CD4-positive, alpha-beta T cell treated with Interleukin-6 for 4 hours (primary cell): ENCODE results near the gene SPG21.

Experiments
- DNase-seq: peaks from one replicate; pipeline ENCODE4 v3.0.0-alpha.2; 2020; ENCODE audit warnings: mixed read lengths

SPG21 gene

GRCh38 chr15:64991536-64992135, 1.9 kb upstream of the SPG21 start:
- DNase-seq, result no peak

- no peak for DNase-seq
Measured at GRCh38 chr15:64990168-64990470, 405 bp upstream of the SPG21 start.

DNA sequence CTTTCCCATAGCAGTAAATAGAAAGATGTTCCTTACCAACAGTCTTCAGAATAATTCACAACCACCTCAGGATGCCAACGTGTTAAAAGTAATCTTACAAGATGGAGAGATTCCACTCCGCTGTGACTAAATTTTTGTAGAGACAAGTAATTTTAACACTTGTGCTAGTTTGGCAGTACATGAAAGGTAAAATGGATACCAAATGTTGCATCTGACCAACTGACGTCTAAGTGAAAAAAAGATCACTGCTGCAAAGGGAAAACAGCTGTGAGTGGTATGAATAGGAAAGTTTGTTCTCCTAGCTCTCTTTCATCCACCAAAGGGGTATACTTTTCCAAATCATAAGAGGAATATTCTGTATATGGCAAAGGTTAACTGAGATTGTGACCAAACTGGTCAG, 2.6 kb downstream of the SPG21 start:
- no peak for DNase-seq

GRCh38 chr15:64985366-64986033, 4.2 kb downstream of the SPG21 start:
- no peak for DNase-seq

DNA sequence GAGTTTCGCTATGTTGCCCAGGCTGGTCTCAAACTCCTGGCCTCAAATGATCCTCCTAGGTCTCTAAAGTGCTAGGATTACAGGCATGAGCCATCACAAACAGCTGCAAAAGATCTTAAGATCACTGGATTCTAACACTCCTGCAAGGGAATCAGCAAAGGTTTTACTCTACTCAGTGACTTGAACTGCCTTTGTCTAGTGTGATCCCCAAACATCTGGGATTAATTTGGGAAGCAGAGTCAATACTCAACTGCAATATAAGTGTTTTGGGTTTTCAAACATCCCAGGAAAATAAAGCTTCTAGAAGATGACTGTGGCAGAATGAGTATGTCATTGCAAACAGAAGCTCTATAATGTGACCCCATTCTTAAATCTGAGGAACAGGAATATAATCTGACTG, 7.2 kb downstream of the SPG21 start:
- DNase-seq, result no peak

DNA sequence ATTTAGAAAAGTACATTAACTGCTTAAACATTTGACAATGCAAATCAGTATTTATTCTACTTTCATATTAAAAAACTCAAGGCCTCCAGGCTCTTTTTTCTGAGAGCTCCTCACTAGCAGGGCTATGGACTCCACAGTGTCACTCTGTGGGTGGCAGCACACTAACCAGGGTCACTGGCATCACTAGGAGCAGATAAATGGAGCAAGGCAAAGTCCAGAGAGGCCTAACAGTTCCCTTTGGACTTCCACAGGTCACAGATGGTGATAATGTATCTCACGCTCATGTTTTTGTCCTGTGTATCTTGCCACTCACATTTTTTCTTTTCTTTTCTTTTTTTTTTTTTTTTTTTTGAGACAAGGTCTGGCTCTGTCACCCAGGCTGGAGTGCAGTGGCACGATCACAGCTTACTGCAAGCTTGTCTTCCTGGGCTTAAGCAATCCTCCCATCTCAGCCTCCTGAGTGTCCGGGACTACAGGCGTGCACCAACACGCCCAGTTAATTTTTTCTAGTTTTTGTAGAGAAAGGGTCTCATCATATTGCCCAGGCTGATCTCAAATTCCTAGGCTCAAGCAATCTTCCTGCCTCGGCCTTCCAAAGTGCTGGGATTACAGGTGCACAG, 7.8 kb downstream of the SPG21 start:
- DNase-seq, result no peak

GRCh38 chr15:64979252-64979710, 10.4 kb downstream of the SPG21 start:
- DNase-seq, result no peak

DNA sequence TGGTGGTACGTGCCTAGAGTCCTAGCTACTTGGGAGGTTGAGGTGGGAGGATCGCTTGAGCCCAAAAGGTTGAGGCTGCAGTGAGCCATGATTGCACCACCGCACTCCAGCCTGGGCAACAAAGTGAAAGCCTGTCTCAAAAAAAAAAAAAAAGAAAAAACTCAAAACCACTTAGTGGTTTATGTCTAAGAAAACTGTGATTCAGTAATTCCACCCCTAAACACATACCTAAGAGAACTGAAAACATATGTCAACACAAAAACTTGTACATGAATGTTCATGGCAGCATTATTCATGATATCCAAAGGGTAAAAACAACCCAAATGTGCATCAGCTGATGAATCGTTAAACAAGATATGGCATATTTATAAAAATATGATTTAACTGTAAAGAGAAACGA, 14.3 kb downstream of the SPG21 start:
- DNase-seq, result no peak

DNA sequence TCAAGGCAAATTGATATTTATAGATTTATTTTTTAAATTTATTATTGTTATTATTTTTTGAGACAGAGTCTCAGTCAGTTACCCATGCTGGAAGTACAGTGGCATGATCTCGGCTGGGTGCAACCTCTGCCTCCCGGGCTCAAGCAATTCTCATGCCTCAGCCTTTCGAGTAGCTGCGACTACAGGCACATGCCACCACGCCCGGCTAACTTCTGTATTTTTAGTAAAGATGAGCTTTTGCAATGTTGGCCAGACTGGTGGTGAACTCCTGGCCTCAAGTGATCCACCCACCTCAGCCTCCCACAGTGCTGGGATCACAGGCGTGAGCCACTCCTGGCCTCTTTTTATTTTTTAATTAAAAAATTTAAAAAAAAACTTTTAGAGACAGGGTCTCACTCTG, 19.0 kb downstream of the SPG21 start:
- DNase-seq, result no peak

DNA sequence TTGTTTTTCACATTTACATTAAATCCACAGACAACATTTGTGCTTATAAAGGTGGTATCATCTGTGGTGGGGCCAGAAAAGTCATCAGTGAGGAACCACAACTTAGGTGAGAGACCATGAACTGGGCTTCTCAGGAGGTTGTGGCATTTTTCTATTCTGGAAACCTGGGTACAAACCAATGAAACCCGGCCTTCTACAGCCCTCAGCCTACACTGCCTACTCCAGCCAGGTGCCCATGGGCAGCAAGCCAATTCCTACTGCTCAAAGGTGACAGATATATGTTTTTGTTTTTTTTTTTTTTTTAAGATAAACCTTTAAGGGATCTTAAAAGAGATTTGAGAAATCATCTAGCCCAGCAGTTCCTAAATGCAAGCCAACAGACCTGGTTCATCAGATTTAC, 20.3 kb downstream of the SPG21 start:
- no peak for DNase-seq

- no peak for DNase-seq
Measured at GRCh38 chr15:64961013-64961412, 28.7 kb downstream of the SPG21 start.

- no peak for DNase-seq
Measured at GRCh38 chr15:64960153-64960552, 29.6 kb downstream of the SPG21 start.

DNA sequence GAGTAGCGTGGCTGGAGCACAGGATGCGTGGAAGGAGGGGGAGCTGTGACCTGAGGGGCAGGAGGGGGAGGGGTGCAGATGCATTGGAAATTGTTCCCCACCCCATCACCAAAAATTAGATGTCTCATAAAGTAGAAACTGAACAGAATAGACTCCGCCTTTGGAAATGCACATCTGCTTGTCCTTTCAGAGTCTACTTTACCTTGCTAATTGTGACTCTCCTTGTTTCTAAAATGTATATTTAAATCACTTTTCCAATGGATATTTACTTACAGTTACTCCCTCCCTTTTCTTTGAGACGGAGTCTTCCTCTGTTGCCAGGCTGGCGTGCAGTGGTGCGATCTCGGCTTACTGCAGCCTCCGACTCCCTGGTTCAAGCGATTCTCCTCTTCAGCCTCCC, 30.6 kb downstream of the SPG21 start:
- DNase-seq, result no peak

GRCh38 chr15:64954395-64954794, 35.3 kb downstream of the SPG21 start:
- DNase-seq, result no peak

DNA sequence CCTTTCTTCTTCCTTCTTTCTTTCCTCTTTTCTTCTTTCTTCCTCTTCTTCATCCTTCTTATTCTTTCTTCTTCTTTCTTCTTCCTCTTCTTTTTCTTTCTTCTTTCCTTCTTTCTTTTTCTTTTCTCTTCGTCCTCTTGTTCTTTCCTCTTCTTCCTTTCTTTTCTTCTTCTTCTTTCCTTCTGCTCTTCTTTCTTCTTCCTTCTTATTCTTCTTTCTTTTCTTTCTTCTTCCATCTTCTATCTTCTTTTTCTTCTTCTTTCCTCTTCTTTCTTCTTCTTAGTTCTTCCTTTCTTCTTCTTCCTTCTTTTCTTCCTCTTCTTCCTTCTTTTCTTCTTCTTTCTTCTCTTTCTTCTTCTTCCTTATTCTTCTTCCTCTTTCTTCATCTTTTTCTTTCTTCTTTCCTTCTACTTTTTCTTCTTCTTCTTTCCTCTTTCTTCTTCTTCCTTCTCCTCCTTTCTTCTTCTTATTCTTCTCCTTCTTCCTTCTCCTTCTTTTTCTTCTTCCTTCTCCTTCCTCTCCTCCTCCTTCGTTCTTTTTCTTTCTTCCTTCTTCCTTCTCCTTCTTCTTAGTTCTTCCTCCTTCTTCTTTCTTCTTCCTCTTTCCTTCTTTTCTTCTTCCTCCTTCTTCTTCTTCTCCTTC, 37.8 kb downstream of the SPG21 start:
- no peak for DNase-seq

DNA sequence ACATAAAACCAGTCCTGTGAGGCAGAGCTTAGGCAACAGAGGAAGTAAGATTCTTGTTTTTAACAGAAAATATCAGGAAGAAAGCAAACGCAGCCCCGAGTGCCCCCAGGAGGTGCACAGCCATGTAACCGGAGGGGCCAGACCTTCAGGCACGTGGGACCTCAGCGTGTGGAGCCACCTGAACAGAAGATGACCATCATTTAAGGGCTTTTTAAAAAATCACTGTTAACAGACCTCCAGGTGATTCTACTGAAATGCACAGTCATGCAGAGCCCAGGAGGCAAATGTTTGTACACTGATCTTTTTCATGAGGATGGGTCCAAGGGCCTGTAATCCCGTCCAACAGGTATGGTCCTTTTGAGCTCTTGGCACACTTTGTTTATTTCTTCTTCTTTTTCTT, 38.8 kb downstream of the SPG21 start:
- DNase-seq, result no peak

- no peak for DNase-seq
Measured at GRCh38 chr15:64949383-64950186, 40.1 kb downstream of the SPG21 start.

GRCh38 chr15:64948916-64949315, 40.8 kb downstream of the SPG21 start:
- DNase-seq, result no peak

- no peak for DNase-seq
Measured at GRCh38 chr15:64947211-64947610, 42.5 kb downstream of the SPG21 start.

DNA sequence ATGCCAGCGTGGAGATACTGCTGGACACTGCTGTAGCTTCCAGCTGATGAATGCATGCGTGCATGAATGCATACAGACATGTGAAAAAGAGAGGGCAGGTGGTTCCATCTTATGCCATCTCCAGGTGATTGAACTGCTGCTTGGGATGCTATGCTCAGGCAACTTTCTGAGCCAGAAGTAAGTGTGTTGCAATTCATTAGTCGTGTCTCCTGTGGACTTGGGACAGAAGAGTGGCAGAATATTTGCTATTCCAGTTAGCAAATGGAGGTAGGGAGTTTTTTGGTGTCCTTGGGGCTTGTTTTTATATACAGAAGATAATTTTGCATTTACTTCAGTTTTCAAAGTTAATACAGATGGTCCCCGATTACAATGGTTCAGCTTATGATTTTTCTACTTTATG, 44.8 kb downstream of the SPG21 start:
- no peak for DNase-seq

DNA sequence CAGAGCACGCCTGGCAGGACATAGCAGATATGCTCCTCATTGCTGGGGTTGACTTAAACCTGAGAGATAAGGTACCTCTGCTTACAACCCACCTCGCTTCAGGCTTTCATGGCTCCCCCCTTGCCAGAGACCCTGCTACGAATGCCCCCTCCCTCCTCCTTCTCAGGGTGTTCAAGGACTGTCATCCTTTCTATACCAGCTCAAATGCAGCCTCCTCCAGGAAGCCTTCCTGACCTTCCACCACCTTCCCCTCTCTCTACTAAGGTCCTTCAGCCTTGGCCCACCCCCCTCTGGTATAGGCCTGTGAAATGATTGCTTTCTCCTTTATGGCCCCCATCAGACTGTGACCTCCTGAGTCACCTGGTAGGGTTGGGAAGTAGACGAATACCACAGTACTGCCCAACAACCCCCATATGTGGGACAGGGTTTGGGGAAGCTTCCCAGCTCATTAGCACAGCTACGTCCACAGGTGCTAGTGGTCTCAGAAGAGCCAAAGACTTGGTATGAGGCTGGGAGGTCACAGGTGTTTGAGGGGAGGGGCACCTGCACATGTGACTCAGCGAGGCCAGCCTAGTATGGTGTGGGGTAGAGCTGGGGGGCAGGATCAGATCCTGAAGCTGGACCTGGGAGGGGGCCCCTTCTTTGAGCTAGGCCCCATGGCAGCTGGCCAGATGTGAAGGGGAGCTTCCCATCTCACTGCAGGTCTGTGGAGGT, 46.0 kb downstream of the SPG21 start:
- DNase-seq, result no peak

- no peak for DNase-seq
Measured at GRCh38 chr15:64942356-64942755, 47.4 kb downstream of the SPG21 start.

DNA sequence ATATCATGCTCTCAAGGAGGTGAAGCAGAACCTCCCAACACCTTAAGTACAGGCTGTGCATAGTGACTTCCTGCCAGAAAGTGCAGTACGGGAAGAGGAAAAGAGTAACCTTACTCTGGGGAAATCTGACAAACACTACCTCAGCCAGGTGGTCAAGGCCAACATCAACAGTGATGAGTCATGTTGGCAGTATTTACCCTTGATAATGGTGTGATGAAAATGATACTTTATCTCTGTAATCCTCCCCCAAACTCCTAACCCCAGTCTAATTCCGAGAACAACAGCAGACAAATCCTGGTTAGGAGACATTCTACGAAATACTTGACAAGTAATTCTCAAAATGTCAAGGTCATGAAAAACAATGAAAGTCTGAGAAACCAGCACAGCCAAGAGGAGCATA, 51.5 kb downstream of the SPG21 start:
- DNase-seq, result no peak
